K562 (cell line): ENCODE measurements around the gene RRM2. TPM values are rescaled to one million over a fixed set of nuclear protein-coding genes. Genes with fewer than 3 reads are reported as not detected.

Experiments
- ATAC-seq: fragments of 200-7000 bp; cut with Tn5 transposase; 3 replicates; pipeline ENCODE4 v1.9.1; 2020; ENCODE audit warnings: moderate library complexity
- BruUV-seq: library from RNA; stranded (reverse); fragments of 400-500 nt; replicated peaks from 2 replicates; lab custom pipeline; 2021; lab: Mats Ljungman, UMichigan
- CTCF ChIA-PET: fragments of 300-600 bp; formaldehyde crosslinking; extraction: SDS; loops from one replicate; lab custom pipeline; 2021; ENCODE audit warnings: low intra/inter-chr PET ratio; lab: Yijun Ruan, JAX
- POLR2A ChIA-PET: fragments of 300-600, 350-650 bp; sonication (Branson Sonifier 250); formaldehyde crosslinking; extraction: SDS; loops from one replicate; lab custom pipeline; 2021; ENCODE audit warnings: antibody characterized with exemption, inconsistent platforms; lab: Yijun Ruan, JAX
- DNase-seq, 4 experiments: peaks; one replicate each; pipeline versions ENCODE4 v3.0.0 to v3.0.0-alpha.2; 2011 to 2018; ENCODE audit warnings: low spot score in 3 of 4, mixed read lengths in 3 of 4; ENCODE audit errors: extremely low read depth in 1 of 4
- FAIRE-seq: peaks from 2 replicates; lab custom pipeline; 2011; peaks lifted over from hg19 to GRCh38; lab: Jason Lieb, UNC
- H2AFZ ChIP-seq: 2 replicates; pipeline ENCODE4 v1.6.0; 2011; ENCODE audit warnings: low read depth, low read length, control low read depth, inconsistent platforms
- H3K27ac ChIP-seq: fragments of 200-600 bp; 3 replicates; pipeline ENCODE4 v1.8.0; 2011; ENCODE audit warnings: low read depth, mild to moderate bottlenecking, control low read depth, inconsistent platforms, low read length, moderate library complexity, mixed read lengths; ENCODE audit errors: extremely low read depth
- H3K27me3 ChIP-seq, 2 experiments: fragments of 300-600 bp in 1 of 2; 2 replicates in 1 of 2; 3 replicates in 1 of 2; pipeline versions ENCODE4 v1.6.0 to v1.8.0; 2011; ENCODE audit warnings: inconsistent platforms in 2 of 2, low read length in 2 of 2, mild to moderate bottlenecking in 1 of 2, mixed read lengths in 1 of 2, moderate library complexity in 1 of 2; ENCODE audit not compliant: control insufficient read depth in 2 of 2, insufficient read depth in 2 of 2
- H3K36me3 ChIP-seq: fragments of 300-600 bp; 3 replicates; pipeline ENCODE4 v1.8.0; 2011; ENCODE audit warnings: mild to moderate bottlenecking, low read length, inconsistent platforms; ENCODE audit not compliant: control insufficient read depth, insufficient read depth
- H3K4me1 ChIP-seq, 2 experiments: fragments of 200-600 bp in 1 of 2; replicated peaks in 1 of 2; 2 replicates in 1 of 2; 3 replicates in 1 of 2; pipeline versions ENCODE4 v1.5.1 to v1.8.0; 2011; ENCODE audit warnings: inconsistent platforms in 2 of 2, low read length in 2 of 2, mild to moderate bottlenecking in 1 of 2, mixed read lengths in 1 of 2, moderate library complexity in 1 of 2; ENCODE audit not compliant: control insufficient read depth in 2 of 2, insufficient read depth in 2 of 2
- H3K4me2 ChIP-seq: 2 replicates; pipeline ENCODE4 v1.6.1; 2011; ENCODE audit warnings: low read length, control low read depth, inconsistent platforms, mixed read lengths; ENCODE audit not compliant: insufficient read depth
- H3K4me3 ChIP-seq: fragments of 200-600 bp; sonication (generic), shearing (Covaris generic); 2 replicates; pipeline ENCODE4 v1.5.1; 2016; ENCODE audit warnings: control low read depth, inconsistent platforms
- H3K79me2 ChIP-seq: fragments of 200-600 bp; 3 replicates; pipeline ENCODE4 v1.8.0; 2011; ENCODE audit warnings: low read length, inconsistent platforms; ENCODE audit not compliant: control insufficient read depth, insufficient read depth
- H3K9ac ChIP-seq, 2 experiments: 2 replicates each; pipeline versions ENCODE4 v1.6.0 to v1.6.1; 2011; ENCODE audit warnings: low read depth in 2 of 2, low read length in 2 of 2, control low read depth in 1 of 2, inconsistent platforms in 1 of 2, mild to moderate bottlenecking in 1 of 2, mixed read lengths in 1 of 2; ENCODE audit not compliant: insufficient read depth in 1 of 2
- H3K9me1 ChIP-seq: one replicate; pipeline ENCODE4 v1.6.0; 2011; ENCODE audit warnings: inconsistent platforms, mild to moderate bottlenecking, low read length, moderate library complexity; ENCODE audit not compliant: control insufficient read depth, insufficient read depth
- H3K9me3 ChIP-seq: replicated peaks from 2 replicates; pipeline ENCODE4 v1.5.1; 2011; ENCODE audit warnings: low read depth, low read length, inconsistent platforms; ENCODE audit not compliant: control insufficient read depth, insufficient read depth
- H4K20me1 ChIP-seq: replicated peaks from 2 replicates; pipeline ENCODE4 v1.6.1; 2011; ENCODE audit warnings: low read length, inconsistent platforms, mixed read lengths; ENCODE audit not compliant: control insufficient read depth, insufficient read depth
- GABPB2 ChIP-seq: fragments of 250-450 bp; sonication (Bioruptor Pico); conservative IDR thresholded peaks from 2 replicates; pipeline ENCODE4 v1.5.1; 2021; ENCODE audit warnings: mild to moderate bottlenecking
- PRPF4 ChIP-seq: fragments of 200-400 bp; formaldehyde crosslinking; IDR thresholded peaks from one replicate; pipeline ENCODE4 v1.6.1; 2017; ENCODE audit warnings: low read length, low read depth, mild to moderate bottlenecking; ENCODE audit not compliant: insufficient read depth, poor library complexity, severe bottlenecking
- TCFL5 ChIP-seq: fragments of 250-450 bp; sonication (Bioruptor Pico); conservative IDR thresholded peaks from 2 replicates; pipeline ENCODE4 v1.6.1; 2021; ENCODE audit warnings: mild to moderate bottlenecking, moderate library complexity, matching md5 sums
- TOE1 ChIP-seq, 2 experiments: fragments of 450-650 bp in 1 of 2; sonication (generic) in 1 of 2; formaldehyde crosslinking in 1 of 2; IDR thresholded peaks; 2 replicates each; pipeline versions ENCODE4 v1.7.1 to v1.8.0; 2016 to 2022; ENCODE audit warnings: borderline replicate concordance in 2 of 2, mild to moderate bottlenecking in 2 of 2, antibody characterized with exemption in 1 of 2, inconsistent platforms in 1 of 2, low read depth in 1 of 2, missing genetic modification reagents in 1 of 2, moderate library complexity in 1 of 2
- ZNF318 ChIP-seq, 2 experiments: fragments of 450-650 bp; IDR thresholded peaks; 2 replicates each; pipeline ENCODE4 v1.6.1; 2016; ENCODE audit warnings: mild to moderate bottlenecking in 2 of 2, borderline replicate concordance in 1 of 2, low read depth in 1 of 2, moderate library complexity in 1 of 2
- ZNF384 ChIP-seq: IDR thresholded peaks from 2 replicates; pipeline ENCODE4 v1.6.1; 2012; ENCODE audit warnings: low read depth, low read length, improper control_type of control experiment
- WGBS: fragments of 100-300 bp; shearing (Covaris generic); methylation state at CpG from one replicate; pipeline ENCODE4 v1.1.6; 2016; ENCODE audit warnings: low coverage, mixed read lengths; ENCODE audit not compliant: insufficient coverage; ENCODE audit errors: missing lambda C conversion rate; 5-methylcytosine and 5-hydroxymethylcytosine counted together
- in situ Hi-C: fragments of 300-500 bp; cut with MboI; formaldehyde crosslinking; loops from 4 replicates; pipeline ENCODE4 v1.15.0; 2018; ENCODE audit warnings: inconsistent platforms, mixed read lengths
- intact Hi-C: fragments of 100-400 bp; cut with micrococcal nuclease; formaldehyde crosslinking; loops from 2 replicates; pipeline ENCODE4 v1.14.2; 2022
- polyA plus RNA-seq, 8 experiments: library from polyadenylated mRNA; depleted of rRNA in 4 of 8; stranded (reverse) in 5 of 8; unstranded in 3 of 8; fragments of >200 nt; fragmentation: Nextera tagmentation in 2 of 8; fragmentation: Illumina TruSeq in 1 of 8; extraction: Ambion mirVana in 2 of 8; extraction: Trizol in 1 of 8; gene quantifications; 2 replicates each; pipeline versions ENCODE4 v1.2.1 to v1.2.3, GENCODE V29; 2011 to 2014; ENCODE audit warnings: inconsistent platforms in 1 of 8, missing spikeins in 1 of 8
- total RNA-seq, 7 experiments: library from RNA; depleted of rRNA in 6 of 7; stranded (reverse); fragments of >200 nt in 6 of 7; fragmentation: Illumina TruSeq in 2 of 7; extraction: Trizol in 2 of 7; gene quantifications; 2 replicates each; pipeline versions ENCODE4 v1.2.1 to v1.2.3, GENCODE V29; 2011 to 2021; ENCODE audit warnings: low replicate concordance in 1 of 7

Gene RRM2
- total and polyA plus RNA-seq, 9 of the 15 experiments (the other 6 are each of a cell fraction or from before 2014, with no cell fraction given): 50.1 to 244 (median 128) TPM

- no peak for DNase-seq
- intact Hi-C loops (no loop called here), in situ Hi-C loops (no loop called here)
- no peaks in the 10 kb centered on the region for H3K9me3 ChIP-seq
- ChIA-PET CTCF (no interaction called here), POLR2A (interaction anchor here (1.7 kb wide), 1 partner anchor 26 kb away, joined by 6 read pairs; no protein-coding TSS in a partner anchor)
- no peaks in the 10 kb centered on the region for H3K27me3 ChIP-seq
- H3K27ac ChIP-seq: no peak overlapping the region
- H3K36me3 ChIP-seq: peaks cover 25% of the 10 kb centered on the region; the same call in 2 of the 3 replicates
- no peak for ATAC-seq
- H3K4me3 ChIP-seq: no peak overlapping the region
- H3K79me2 ChIP-seq: no peaks in the 10 kb centered on the region
- no peak for FAIRE-seq
- H4K20me1 ChIP-seq: no peaks in the 10 kb centered on the region; the same call in 1 of the 2 replicates
- WGBS: 92% methylated on average over 4 of the region's 5 CpGs
- H3K9ac ChIP-seq: no peak overlapping the region
- BruUV-seq: no TSS peak
- H3K4me2 ChIP-seq: no peak overlapping the region
- H3K9me1 ChIP-seq: no peaks in the 10 kb centered on the region
- peaks cover 0 to 6% of the 10 kb centered on the region in 2 experiments; a peak in 2 of 5 replicates for H3K4me1 ChIP-seq
- H2AFZ ChIP-seq: no peak overlapping the region
- TF ChIP-seq TCFL5 (CRISPR knock-in tag) (no peak), TOE1 (IDR thresholded peaks at IDR 0.05; ENCODE audit: borderline replicate concordance) (no peak), TOE1 (CRISPR knock-in tag; IDR thresholded peaks at IDR 0.05; ENCODE audit: borderline replicate concordance, low read depth) (no peak), ZNF384 (no peak), PRPF4 (no peak), GABPB2 (no peak)
These were observed 27.9 kb downstream of the RRM2 start for GRCh38 chr2:10150436-10150835.

GRCh38 chr2:10151462-10151861 lies 28.9 kb downstream of the RRM2 start:
- no TSS peak for BruUV-seq
- H3K36me3 ChIP-seq: peaks cover 25% of the 10 kb centered on the region; the same call in 2 of the 3 replicates
- no peak overlapping the region for H3K4me2 ChIP-seq
- no peak overlapping the region for H3K27ac ChIP-seq
- no peak overlapping the region for H2AFZ ChIP-seq
- FAIRE-seq (no peak), DNase-seq (no peak), ATAC-seq (no peak)
- POLR2A ChIA-PET: no interaction called here
- WGBS: 92% methylated on average over 5 of the region's 5 CpGs
- no peaks in the 10 kb centered on the region for H3K79me2 ChIP-seq
- peaks cover 0 to 3% of the 10 kb centered on the region in 2 experiments; a peak in 2 of 5 replicates for H3K4me1 ChIP-seq
- in situ Hi-C loops (no loop called here), intact Hi-C loops (no loop called here)
- no peaks in the 10 kb centered on the region for H3K27me3 ChIP-seq
- no peak overlapping the region for H3K9ac ChIP-seq
- no peaks in the 10 kb centered on the region; the same call in 1 of the 2 replicates for H4K20me1 ChIP-seq
- no peak overlapping the region for H3K4me3 ChIP-seq
- CTCF ChIA-PET: no interaction called here
- no peaks in the 10 kb centered on the region for H3K9me3 ChIP-seq
- no peaks in the 10 kb centered on the region for H3K9me1 ChIP-seq
- TF ChIP-seq ZNF318 (IDR thresholded peaks at IDR 0.05; ENCODE audit: borderline replicate concordance in 1 of 2, low read depth in 1 of 2): no peak
